Erythroblast (primary cell): ENCODE measurements around the gene CPED1.

Experiments used
- GATA1 ChIP-seq: IDR thresholded peaks from 2 replicates; pipeline ENCODE4 v1.6.1; 2011; ENCODE audit warnings: low read depth, mild to moderate bottlenecking, control low read depth, low read length, moderate library complexity
- POLR2A ChIP-seq: IDR thresholded peaks from 2 replicates; pipeline ENCODE4 v1.6.1; 2011; ENCODE audit warnings: mild to moderate bottlenecking, low read length

- TF ChIP-seq POLR2A (no peak), GATA1 (no peak)
These were observed 170.2 kb downstream of the CPED1 start for GRCh38 chr7:121158665-121159064.
